GM18505 (cell line): ENCODE results near the gene CSNK1D.
A peak's percentile ranks its signal among the peaks of the same experiment; 100 is the strongest.

Experiments used
- ATAC-seq: cut with Tn5 transposase; IDR thresholded peaks from one replicate; pipeline ENCODE4 v1.9.1; 2021; ENCODE audit not compliant: unreplicated experiment
- POLR2A ChIP-seq: IDR thresholded peaks from 4 replicates; pipeline ENCODE4 v1.6.1; 2011; ENCODE audit warnings: borderline replicate concordance; ENCODE audit not compliant: insufficient read depth, insufficient read length; ENCODE audit errors: extremely low read depth

The CSNK1D gene

DNA sequence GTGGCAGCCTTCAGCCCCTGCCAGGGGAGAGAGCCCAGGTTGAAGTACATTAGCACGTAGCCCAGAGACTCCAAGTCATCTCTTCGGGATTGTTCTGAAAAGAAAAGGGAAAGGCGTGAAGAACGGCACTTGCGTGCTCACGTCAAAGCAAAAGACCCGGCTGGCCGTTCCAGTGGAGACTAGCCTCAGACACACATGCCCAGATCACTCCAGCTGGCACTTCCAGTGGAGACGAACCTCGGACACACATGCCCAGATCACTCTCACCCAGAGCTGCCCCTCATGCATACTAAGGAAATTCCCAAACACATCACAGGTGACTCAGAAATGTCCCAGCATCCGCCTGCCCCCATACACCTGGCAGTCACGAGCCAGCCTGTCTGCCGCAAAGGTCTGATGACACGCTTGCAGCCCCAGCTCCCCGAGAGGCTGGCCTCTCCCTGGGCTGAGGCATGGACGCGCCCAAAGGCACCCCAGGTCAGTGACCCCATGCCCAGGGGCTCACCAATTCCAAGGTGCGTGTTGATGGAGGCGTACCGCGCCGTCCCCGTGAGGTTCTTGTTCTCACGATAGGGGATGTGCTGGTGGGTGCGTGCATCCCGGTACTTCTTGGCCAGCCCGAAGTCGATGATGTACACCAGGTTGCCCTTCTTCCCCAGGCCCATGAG lies 20.9 kb downstream of the CSNK1D start:
- no peak for TF ChIP-seq POLR2A
- no peak for ATAC-seq

DNA sequence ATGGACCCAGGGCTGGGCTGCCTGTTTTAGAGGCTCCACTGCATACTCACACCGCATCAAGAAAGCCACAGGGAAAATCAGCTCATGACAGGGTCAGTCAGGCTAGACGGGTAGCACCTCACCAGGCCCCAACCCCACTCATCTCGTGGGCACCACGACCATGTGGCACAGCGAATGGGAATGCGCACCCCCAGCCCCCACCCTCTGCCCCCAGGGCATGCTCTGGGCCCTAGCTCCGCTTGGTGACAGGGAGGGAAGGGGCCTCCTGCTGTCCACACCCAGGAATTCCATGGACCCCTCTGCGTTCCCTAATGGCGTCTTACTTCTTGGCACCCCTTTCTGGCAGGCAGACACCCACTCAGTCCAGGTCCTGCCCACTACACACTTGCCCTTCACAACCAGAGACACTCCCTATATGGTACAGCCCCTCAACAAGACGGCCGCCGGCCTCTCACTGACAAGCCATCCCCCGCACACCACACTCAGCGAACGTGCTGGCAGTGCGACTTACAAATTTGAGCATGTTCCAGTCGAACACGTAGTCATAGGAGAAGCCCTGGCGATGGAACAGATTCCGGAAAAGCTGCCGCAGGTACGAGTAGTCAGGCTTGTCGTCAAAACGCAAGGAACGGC lies 22.5 kb downstream of the CSNK1D start:
- no peak for TF ChIP-seq POLR2A
- no peak for ATAC-seq

DNA sequence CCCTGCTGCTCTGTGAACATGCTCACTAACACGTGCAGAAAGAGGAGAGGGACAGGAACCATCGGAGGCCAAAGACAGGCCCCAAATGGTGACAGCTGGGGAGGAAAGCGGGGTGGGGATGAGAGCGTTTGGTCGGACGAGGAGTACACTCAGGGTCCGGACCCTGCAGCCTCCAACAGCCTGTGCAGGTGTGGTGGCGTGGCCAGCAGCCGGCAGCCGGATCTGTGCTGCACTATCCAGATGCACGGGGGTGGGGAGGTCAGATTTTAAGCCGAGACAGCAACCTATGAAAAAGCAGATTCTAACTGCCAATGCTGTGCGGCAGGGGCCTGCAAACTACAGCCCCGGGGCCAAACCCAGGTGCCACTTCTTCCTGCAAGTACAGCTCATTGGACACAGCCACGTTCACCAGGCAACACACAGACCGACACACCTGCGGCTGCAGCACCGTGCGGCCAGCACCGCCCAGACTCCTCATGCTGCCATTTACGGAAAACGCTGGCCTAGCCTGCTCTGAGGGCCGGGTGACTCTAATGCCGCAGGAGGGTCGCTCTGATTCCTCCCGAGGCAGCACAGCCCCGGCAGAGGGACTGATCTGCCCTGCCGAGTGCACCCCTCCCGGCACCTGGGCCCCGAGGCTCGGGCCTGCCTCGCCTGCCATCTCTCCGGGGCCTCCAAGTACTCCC lies 23.5 kb downstream of the CSNK1D start:
- ATAC-seq, result no peak

DNA sequence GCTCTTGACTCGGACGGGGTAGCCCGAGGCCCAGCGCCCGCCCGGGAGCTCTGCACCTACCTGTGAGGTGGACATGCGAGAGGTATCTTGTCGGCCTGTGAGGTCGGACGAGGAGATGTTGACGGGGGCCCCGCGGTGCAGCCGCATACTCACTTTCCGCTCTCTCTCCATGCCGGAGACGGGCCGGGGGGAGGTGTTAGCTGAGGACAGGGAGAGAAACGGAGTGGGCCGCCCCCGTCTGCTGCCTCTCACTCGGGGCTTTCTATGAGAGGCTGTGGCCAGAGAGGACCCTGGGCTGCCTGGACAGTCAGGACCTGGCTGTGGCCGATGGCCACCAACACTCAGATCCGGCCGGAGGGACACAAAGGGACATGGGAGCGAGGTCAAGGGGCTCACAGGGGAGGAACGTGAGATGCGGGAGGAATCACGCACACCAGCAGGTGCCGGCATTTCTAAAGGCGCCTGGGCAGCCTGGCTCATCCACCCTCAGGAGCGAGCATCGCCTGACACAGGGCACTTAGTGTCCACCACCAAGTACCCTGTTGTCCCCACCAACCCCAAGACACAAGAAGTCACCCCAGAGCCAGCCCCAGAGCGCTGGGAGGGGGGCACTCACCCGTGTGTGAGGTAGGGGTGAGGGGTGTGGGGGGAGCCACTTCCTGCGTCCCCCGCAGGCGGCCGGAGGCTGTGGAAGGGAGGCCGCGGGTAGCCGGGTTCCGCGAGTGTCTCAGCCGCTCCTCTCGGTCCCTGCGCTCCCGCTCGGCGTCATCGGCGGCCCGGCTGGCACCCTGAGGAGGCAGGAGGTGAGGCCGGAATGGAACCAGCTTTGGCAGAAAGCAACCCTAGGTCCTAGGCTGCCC lies 24.5 kb downstream of the CSNK1D start:
- no peak for TF ChIP-seq POLR2A
- ATAC-seq, result no peak

More for the DNA sequence above, 23.5 kb downstream of the CSNK1D start:
- TF ChIP-seq POLR2A, result no peak

DNA sequence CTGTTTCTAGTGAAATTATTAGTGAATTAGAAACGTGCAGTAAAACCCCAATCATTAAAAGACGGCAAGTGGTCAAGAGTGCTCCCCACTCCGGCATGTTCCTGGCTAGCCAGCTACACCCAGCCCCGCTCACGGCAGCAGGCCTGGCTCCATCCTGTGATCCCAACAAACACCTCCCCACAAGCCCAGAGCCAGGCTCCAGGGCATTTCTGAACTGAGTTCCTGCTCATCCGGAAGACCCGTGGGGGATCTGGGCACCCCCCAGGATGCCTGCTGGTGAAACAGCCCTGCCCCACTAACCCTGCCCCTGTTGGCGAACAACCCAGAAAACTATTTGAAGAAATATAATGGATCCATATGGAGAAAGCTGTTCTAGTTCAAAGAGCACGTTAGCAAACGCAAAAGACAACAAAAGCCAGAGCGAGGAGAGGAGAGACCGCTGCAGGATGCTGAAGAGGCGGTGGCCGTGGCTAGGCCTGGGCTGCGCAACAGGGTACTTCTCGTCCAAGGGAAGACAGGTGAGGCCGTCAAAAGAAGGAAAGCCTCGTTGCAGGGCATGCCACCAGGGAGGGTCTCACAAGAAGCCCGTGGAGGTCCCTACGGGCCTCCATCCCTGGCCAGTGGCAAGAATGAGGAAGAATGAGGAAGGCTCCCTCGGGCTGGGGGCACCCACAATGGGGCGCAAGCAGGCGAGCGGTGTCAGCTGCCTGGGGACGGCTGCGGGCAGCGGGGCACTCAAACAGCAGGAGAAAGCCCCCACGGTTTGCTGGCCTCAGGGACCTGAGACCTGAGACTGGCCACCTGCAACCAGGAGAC lies 25.4 kb downstream of the CSNK1D start:
- ATAC-seq, result no peak
- peak; percentile 31 for TF ChIP-seq POLR2A

DNA sequence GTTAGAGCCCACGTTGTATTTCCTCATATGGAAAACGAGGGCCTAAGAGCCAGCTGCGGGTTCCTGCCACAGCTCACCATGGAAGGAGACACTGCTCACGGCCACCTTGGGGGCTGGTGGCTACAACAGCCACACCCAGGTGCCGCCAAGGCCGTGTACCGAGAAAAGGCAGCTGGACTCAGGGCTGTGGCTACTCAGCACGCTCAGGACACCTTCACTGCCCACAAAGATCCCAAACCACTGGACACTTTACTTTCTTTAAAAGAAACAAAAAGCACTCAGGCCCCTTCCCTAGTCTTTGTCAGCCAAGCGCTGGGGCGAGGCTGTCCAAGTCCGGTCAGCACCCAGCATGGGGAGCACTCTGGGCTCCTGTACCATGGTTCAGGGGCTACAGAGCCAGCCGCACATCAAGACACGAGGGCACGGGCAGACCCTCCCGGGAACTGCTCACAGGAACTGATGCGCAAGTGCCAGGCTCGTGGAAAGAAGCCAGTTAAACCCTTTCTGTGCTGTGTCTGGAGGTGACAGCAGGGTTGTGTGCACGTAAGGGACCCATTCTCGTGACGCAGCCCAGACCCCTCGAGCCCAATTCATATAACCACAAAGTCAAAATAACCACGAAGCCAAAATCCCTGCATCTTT lies 26.2 kb downstream of the CSNK1D start:
- no peak for TF ChIP-seq POLR2A
- no peak for ATAC-seq

DNA sequence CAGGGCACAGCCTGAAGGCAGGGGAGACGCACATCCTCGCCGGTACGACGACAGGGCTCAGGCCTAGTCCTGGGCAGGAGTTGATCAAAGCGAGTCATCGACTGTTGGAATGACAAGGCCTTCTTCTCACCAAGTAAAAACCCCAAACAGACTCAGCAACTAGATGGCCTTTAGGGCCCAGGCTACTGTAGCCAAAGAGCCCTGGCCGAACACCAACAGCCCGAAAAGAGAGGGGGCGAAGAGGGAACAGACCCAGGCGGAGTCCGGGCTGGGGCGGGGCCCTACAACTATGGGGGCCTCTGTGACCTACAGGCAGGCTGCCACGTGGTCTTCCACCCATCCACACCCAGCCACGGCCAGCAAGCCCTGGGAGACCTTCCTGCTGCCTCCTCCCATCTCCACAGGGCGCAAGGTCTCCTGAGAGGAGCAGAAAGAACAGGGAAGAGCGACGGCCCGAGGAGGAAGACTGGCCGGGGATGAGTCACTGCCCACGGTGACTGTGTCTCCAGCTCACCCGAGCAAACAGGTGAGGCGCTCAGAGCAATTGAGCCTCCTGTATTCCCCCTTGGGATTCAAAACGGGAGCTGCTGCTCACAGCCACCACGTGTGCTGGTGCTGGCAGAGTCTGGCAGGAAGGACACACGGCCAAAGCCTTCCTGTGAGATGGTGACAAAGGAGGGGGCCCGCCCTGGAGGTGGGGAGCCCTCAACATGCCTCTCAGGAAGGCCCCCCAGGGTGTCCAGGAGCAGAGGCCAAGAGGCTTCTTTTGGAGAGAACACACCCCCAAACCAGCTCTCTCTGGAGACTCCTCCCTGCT lies 26.9 kb downstream of the CSNK1D start:
- TF ChIP-seq POLR2A, result no peak
- ATAC-seq, result no peak

DNA sequence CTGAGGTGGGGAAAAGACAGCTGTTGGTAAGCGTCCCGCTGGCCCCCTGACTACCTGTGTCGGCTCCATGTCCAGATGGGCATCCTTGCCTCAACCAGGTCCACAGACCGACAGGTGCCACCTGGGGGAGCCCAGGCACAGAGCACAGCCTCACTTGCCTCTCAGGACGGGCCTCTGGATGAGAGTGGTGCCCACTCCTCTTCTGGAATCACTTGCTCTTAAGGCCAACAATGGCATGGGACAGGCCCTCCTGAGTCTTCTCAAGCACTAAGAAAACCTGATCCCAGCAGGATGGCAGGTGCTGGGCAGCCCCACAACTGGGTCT lies 27.5 kb downstream of the CSNK1D start:
- no peak for ATAC-seq
- peak; percentile 20 for TF ChIP-seq POLR2A

DNA sequence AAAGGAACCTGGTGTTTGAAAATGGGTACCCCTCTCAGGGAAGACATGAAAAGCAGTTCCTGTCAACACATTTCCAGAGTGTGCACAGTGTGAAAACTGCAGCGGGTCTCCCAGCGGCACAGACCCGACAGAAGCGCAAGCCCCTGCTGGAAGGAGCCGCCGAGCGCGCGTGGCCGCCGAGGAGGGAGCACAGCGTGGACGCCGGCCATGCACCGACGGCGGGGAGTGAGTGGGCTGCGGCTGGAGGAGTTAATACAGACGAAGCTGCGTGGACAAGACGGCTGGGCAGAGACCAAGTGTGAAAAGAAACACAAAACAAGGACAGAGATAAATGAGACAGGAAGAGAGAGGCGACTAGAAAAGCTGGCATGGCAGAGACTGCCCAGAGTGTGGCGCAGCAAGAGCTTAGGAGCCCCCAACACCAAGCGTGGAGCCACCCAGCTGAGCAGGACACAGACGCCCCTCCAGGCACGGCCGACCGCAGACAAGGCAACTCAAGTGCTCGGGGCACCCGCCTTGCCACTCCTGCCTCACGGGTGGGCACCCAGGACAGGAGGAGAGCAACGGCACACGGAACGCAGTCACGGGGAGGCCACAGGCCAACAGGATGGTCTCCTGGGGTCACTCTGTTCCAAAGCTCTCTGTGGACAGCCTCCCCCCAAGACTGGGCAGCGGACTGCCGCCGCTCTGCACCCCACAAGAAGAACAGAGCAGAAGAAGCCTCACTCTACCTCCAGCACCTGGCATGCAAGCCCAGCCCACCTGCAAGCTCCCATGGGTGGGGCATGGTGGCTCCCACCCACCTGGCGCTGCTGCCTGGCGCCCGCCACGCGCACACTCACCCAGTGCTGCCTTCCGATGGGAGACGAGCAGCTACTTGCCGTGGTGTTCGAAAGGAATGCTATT lies 28.1 kb downstream of the CSNK1D start:
- peak; percentile 21 for TF ChIP-seq POLR2A
- no peak for ATAC-seq

DNA sequence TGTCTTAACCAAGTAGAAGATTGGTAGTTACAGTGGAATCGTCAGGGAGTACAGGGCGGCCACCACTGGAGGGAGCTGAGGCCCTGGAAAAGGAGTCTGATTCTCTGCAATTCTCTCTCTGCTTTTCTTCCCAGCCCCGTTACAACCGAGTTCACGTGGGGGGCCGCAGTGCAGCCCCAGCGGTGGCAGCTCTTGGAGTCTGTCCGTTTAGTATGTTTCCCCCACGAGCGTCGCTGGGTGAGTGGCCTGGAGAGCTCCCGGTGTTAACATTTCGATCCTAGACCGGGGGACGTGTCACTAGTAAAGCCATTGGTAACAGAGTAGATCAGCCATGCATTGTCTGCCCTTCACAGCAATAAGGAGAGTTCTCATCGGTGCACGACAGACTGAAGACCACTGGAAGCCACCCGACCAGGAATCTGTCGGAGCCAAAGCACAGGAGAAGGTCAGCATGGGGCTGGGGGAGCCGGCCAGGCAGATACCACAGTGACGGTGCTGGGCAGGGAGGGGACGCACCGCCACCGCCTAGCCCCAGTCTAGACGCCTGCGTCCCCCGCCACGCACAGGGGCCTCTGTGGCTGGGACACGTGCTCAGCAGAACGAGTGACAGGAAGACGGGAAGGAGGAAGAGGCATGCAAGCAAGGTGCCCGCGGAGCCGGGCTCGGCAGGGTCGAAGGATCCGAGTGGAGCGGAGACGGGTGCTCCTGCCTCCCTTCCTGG lies 28.9 kb downstream of the CSNK1D start:
- ATAC-seq, result no peak
- TF ChIP-seq POLR2A, result no peak
